K562 (cell line): ENCODE measurements around the gene CIB1. TPM values are rescaled to one million over a fixed set of nuclear protein-coding genes. Genes with fewer than 3 reads are reported as not detected.

Experiments used
- ARID2 ChIP-seq: fragments of 450-650 bp; IDR thresholded peaks from 2 replicates; pipeline ENCODE4 v1.6.1; 2017; ENCODE audit warnings: antibody characterized with exemption, mild to moderate bottlenecking
- ERF ChIP-seq: fragments of 450-650 bp; formaldehyde crosslinking; IDR thresholded peaks from 2 replicates; pipeline ENCODE4 v1.4.0; 2020; ENCODE audit warnings: mild to moderate bottlenecking, mixed read lengths
- HEY1 ChIP-seq: fragments of 250-450 bp; sonication (Bioruptor Pico); IDR thresholded peaks from 2 replicates; pipeline ENCODE4 v1.5.0; 2020; ENCODE audit warnings: mild to moderate bottlenecking, moderate library complexity, borderline replicate concordance
- KAT7 ChIP-seq: sonication (generic); formaldehyde crosslinking; IDR thresholded peaks from 2 replicates; pipeline ENCODE4 v1.8.0; 2022; ENCODE audit warnings: missing genetic modification reagents, mild to moderate bottlenecking, borderline replicate concordance
- LCOR ChIP-seq: sonication (generic); formaldehyde crosslinking; IDR thresholded peaks from 2 replicates; pipeline ENCODE4 v1.8.0; 2022; ENCODE audit warnings: mild to moderate bottlenecking, missing genetic modification reagents
- MECOM ChIP-seq: fragments of 250-450 bp; sonication (Bioruptor Pico); IDR thresholded peaks from 2 replicates; pipeline ENCODE4 v1.8.0; 2022; ENCODE audit warnings: inconsistent platforms
- MEIS2 ChIP-seq: fragments of 450-650 bp; IDR thresholded peaks from 2 replicates; pipeline ENCODE4 v1.6.1; 2014; ENCODE audit warnings: mild to moderate bottlenecking; ENCODE audit not compliant: partially characterized antibody
- NR2C2 ChIP-seq, 2 experiments: fragments of 200-800 bp in 1 of 2; sonication (Bioruptor generic) in 1 of 2; sonication (generic) in 1 of 2; formaldehyde crosslinking in 1 of 2; IDR thresholded peaks; 2 replicates each; pipeline versions ENCODE4 v1.6.1 to v1.8.0; 2016 to 2022; ENCODE audit warnings: mild to moderate bottlenecking in 1 of 2, missing compliant biosample characterization in 1 of 2, missing genetic modification characterization in 1 of 2, missing genetic modification reagents in 1 of 2
- RAD21 ChIP-seq, 2 experiments: fragments of 250-450 bp in 1 of 2; fragments of 450-650 bp in 1 of 2; sonication (Bioruptor Pico) in 1 of 2; formaldehyde crosslinking in 1 of 2; IDR thresholded peaks in 1 of 2; conservative IDR thresholded peaks in 1 of 2; 2 replicates each; pipeline versions ENCODE4 v1.4.0 to v1.8.0; 2020 to 2022; ENCODE audit warnings: mild to moderate bottlenecking in 2 of 2, moderate library complexity in 1 of 2
- SNRNP70 ChIP-seq: fragments of 200-400 bp; formaldehyde crosslinking; optimal IDR thresholded peaks from 2 replicates; pipeline ENCODE3; 2017; ENCODE audit warnings: low read depth, low read length
- TAF1 ChIP-seq: IDR thresholded peaks from 2 replicates; pipeline ENCODE4 v1.6.1; 2011; ENCODE audit warnings: mild to moderate bottlenecking, low read length, moderate library complexity; ENCODE audit not compliant: insufficient read depth, control insufficient read depth, severe bottlenecking; ENCODE audit errors: extremely low read depth
- ZBTB7A ChIP-seq: IDR thresholded peaks from 2 replicates; pipeline ENCODE4 v1.6.1; 2011; ENCODE audit warnings: low read depth, mild to moderate bottlenecking, low read length, moderate library complexity, borderline replicate concordance; ENCODE audit not compliant: control insufficient read depth
- ZNF274 ChIP-seq: IDR thresholded peaks from 2 replicates; pipeline ENCODE4 v1.6.1; 2011; ENCODE audit warnings: low read depth, mild to moderate bottlenecking, low read length, moderate library complexity, borderline replicate concordance
- ZNF717 ChIP-seq: fragments of 250-450 bp; sonication (Bioruptor Pico); IDR thresholded peaks from 2 replicates; pipeline ENCODE4 v1.5.0; 2021
- polyA plus RNA-seq, 8 experiments: library from polyadenylated mRNA; depleted of rRNA in 4 of 8; stranded (reverse) in 5 of 8; unstranded in 3 of 8; fragments of >200 nt; fragmentation: Nextera tagmentation in 2 of 8; fragmentation: Illumina TruSeq in 1 of 8; extraction: Ambion mirVana in 2 of 8; extraction: Trizol in 1 of 8; gene quantifications; 2 replicates each; pipeline versions ENCODE4 v1.2.1 to v1.2.3, GENCODE V29; 2011 to 2014; ENCODE audit warnings: inconsistent platforms in 1 of 8, missing spikeins in 1 of 8
- total RNA-seq, 7 experiments: library from RNA; depleted of rRNA in 6 of 7; stranded (reverse); fragments of >200 nt in 6 of 7; fragmentation: Illumina TruSeq in 2 of 7; extraction: Trizol in 2 of 7; gene quantifications; 2 replicates each; pipeline versions ENCODE4 v1.2.1 to v1.2.3, GENCODE V29; 2011 to 2021; ENCODE audit warnings: low replicate concordance in 1 of 7
- TF ChIP-seq, protein P1 (sequence below): sonication (generic); formaldehyde crosslinking; IDR thresholded peaks from 2 replicates; pipeline ENCODE4 v1.8.0; 2022; ENCODE audit warnings: missing genetic modification reagents, mild to moderate bottlenecking, moderate library complexity, borderline replicate concordance
- TF ChIP-seq, protein P2 (sequence below): sonication (generic); formaldehyde crosslinking; IDR thresholded peaks from 2 replicates; pipeline ENCODE4 v1.5.0; 2020; ENCODE audit warnings: missing genetic modification reagents
- TF ChIP-seq, protein P3 (sequence below), 2 experiments: fragments of 450-650 bp; IDR thresholded peaks; 2 replicates each; pipeline ENCODE4 v1.6.1; 2018; ENCODE audit warnings: mild to moderate bottlenecking in 2 of 2, low read depth in 1 of 2; ENCODE audit not compliant: partially characterized antibody in 2 of 2
- TF ChIP-seq, protein P4 (sequence below): fragments of 450-650 bp; IDR thresholded peaks from 2 replicates; pipeline ENCODE4 v1.6.1; 2016; ENCODE audit warnings: antibody characterized with exemption

CIB1 gene
- total and polyA plus RNA-seq, 9 of the 15 experiments (the other 6 are each of a cell fraction or from before 2014, with no cell fraction given) = 14.9 to 136 (median 64.5) TPM

DNA sequence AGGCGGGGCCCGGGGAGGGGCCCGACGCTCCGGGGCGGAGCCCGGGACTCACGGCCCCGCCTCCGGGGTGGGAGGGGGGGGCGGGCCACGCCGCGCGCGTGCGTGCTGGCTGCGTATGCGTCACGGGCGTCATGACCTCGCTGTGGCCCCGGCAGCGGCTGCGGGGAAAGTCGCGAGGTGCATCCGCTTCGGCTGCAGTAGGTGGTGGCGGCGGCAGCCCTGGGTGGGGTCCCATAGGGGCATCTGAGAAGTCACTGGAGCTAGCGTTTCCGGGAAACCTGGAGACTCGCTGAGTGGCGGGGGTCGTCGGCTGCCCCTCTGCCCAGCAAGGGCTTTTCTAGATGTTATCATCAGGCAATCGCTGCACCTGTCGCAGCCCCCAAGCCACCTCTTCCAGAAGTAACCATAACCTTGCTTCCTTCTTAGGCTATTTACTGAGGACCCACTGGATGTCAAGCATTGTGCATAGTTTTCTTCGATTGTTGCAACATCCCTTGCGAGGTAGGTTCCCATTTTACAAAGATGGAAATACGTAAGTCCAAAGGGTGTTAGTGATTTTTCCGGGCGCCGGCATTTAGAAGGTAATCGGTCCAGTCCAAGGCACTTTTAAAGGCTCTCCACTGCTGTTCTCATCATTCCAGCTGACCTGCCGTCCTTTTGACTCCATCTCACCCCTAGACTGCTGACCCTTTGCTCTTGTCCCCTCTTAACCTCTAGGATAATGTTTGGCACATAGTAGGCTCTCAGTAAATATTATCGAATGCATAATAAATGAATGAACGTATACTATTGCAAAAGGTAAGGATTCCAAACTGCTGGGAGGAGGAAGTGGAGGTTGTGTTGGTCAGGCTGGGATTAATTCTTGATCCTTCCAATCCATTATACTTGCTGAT, 601 bp upstream of the CIB1 start, which contains the start of gene GDPGP1 (continued):
- TF ChIP-seq LCOR (CRISPR knock-in tag) (0 out of 2 replicates have a peak, but pooled peaks have one; percentile 24), ERF (CRISPR knock-in tag) (peak; percentile 42; the same call in 1 of the 2 replicates), MECOM (CRISPR knock-in tag) (no peak), RAD21 (CRISPR knock-in tag; conservative IDR thresholded peaks at IDR 0.05 in 1 of 2, IDR thresholded peaks at IDR 0.05 in 1 of 2) (0 out of 4 replicates have a peak, but pooled peaks of 1 of the 2 experiments have one; percentile 11), MEIS2 (peak; percentile 59), HEY1 (CRISPR knock-in tag) (no peak), ZNF274 (no peak), SNRNP70 (no peak), NR2C2 (CRISPR knock-in tag; IDR thresholded peaks at IDR 0.05) (peak; percentile 64; the same call in 1 of the 2 replicates), NR2C2 (tag; IDR thresholded peaks at IDR 0.05) (peak; percentile 90), ZNF717 (CRISPR knock-in tag) (no peak), ZBTB7A (peak; percentile 62), KAT7 (0 out of 2 replicates have a peak, but pooled peaks have one; percentile 52), ARID2 (no peak), TAF1 (peak; percentile 26)
- TF ChIP-seq, protein P1, sequence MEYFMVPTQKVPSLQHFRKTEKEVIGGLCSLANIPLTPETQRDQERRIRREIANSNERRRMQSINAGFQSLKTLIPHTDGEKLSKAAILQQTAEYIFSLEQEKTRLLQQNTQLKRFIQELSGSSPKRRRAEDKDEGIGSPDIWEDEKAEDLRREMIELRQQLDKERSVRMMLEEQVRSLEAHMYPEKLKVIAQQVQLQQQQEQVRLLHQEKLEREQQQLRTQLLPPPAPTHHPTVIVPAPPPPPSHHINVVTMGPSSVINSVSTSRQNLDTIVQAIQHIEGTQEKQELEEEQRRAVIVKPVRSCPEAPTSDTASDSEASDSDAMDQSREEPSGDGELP (CRISPR knock-in tag) = no peak
- TF ChIP-seq, protein P2, sequence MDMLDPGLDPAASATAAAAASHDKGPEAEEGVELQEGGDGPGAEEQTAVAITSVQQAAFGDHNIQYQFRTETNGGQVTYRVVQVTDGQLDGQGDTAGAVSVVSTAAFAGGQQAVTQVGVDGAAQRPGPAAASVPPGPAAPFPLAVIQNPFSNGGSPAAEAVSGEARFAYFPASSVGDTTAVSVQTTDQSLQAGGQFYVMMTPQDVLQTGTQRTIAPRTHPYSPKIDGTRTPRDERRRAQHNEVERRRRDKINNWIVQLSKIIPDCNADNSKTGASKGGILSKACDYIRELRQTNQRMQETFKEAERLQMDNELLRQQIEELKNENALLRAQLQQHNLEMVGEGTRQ (CRISPR knock-in tag) = no peak; the same call in 1 of the 2 replicates
- TF ChIP-seq, protein P3, sequence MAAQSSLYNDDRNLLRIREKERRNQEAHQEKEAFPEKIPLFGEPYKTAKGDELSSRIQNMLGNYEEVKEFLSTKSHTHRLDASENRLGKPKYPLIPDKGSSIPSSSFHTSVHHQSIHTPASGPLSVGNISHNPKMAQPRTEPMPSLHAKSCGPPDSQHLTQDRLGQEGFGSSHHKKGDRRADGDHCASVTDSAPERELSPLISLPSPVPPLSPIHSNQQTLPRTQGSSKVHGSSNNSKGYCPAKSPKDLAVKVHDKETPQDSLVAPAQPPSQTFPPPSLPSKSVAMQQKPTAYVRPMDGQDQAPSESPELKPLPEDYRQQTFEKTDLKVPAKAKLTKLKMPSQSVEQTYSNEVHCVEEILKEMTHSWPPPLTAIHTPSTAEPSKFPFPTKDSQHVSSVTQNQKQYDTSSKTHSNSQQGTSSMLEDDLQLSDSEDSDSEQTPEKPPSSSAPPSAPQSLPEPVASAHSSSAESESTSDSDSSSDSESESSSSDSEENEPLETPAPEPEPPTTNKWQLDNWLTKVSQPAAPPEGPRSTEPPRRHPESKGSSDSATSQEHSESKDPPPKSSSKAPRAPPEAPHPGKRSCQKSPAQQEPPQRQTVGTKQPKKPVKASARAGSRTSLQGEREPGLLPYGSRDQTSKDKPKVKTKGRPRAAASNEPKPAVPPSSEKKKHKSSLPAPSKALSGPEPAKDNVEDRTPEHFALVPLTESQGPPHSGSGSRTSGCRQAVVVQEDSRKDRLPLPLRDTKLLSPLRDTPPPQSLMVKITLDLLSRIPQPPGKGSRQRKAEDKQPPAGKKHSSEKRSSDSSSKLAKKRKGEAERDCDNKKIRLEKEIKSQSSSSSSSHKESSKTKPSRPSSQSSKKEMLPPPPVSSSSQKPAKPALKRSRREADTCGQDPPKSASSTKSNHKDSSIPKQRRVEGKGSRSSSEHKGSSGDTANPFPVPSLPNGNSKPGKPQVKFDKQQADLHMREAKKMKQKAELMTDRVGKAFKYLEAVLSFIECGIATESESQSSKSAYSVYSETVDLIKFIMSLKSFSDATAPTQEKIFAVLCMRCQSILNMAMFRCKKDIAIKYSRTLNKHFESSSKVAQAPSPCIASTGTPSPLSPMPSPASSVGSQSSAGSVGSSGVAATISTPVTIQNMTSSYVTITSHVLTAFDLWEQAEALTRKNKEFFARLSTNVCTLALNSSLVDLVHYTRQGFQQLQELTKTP (IDR thresholded peaks at IDR 0.05; ENCODE audit: low read depth in 1 of 2, partially characterized antibody in 2 of 2) = no peak
- TF ChIP-seq, protein P4, sequence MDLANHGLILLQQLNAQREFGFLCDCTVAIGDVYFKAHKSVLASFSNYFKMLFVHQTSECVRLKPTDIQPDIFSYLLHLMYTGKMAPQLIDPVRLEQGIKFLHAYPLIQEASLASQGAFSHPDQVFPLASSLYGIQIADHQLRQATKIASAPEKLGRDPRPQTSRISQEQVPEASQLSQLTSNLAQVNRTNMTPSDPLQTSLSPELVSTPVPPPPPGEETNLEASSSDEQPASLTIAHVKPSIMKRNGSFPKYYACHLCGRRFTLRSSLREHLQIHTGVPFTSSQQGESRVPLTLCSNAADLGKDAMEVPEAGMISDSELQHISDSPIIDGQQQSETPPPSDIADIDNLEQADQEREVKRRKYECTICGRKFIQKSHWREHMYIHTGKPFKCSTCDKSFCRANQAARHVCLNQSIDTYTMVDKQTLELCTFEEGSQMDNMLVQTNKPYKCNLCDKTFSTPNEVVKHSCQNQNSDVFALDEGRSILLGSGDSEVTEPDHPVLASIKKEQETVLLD = 0 out of 2 replicates have a peak, but pooled peaks have one; percentile 38
